HCT116 (cell line): Measurements from ENCODE around the gene PRKRIP1. TPM values are rescaled to one million over a fixed set of nuclear protein-coding genes. Genes with fewer than 3 reads are reported as not detected.

Experiments
- ATAC-seq: fragments of 200-7000 bp; cut with Tn5 transposase; 2 replicates; pipeline ENCODE4 v1.9.1; 2020; ENCODE audit warnings: mild to moderate bottlenecking, moderate library complexity
- BruUV-seq: library from RNA; stranded (reverse); fragments of 400-500 nt; replicated peaks from 2 replicates; lab custom pipeline; 2021; lab: Mats Ljungman, UMichigan
- CTCF ChIA-PET: fragments of 300-600 bp; sonication (Branson Sonifier 250); formaldehyde crosslinking; loops from one replicate; lab custom pipeline; 2021; ENCODE audit warnings: antibody characterized with exemption; lab: Charles Lee
- POLR2A ChIA-PET: fragments of 300-600, 350-600 bp; sonication (Branson Sonifier 250); formaldehyde crosslinking; loops from one replicate; lab custom pipeline; 2021; ENCODE audit warnings: antibody characterized with exemption; lab: Charles Lee
- RAD21 ChIA-PET, 2 experiments: fragments of 300-600 bp; sonication (Branson Sonifier 250); formaldehyde crosslinking; loops; one replicate each; lab custom pipeline; 2023; ENCODE audit warnings: low total read pairs in 2 of 2; ENCODE audit not compliant: uncharacterized antibody in 2 of 2, unreplicated experiment in 2 of 2, low non-redundant PET in 1 of 2; lab: Charles Lee
- DNase-seq: peaks from one replicate; pipeline ENCODE4 v3.0.0-alpha.2; 2010; ENCODE audit warnings: low read depth, low spot score
- H2AFZ ChIP-seq: fragments of 200-600 bp; shearing (Covaris generic), sonication (generic); 2 replicates; pipeline ENCODE4 v1.6.1; 2017; ENCODE audit warnings: low read depth, mixed run types, mixed read lengths, antibody characterized with exemption, low read length; ENCODE audit not compliant: poor library complexity, severe bottlenecking
- H3K27ac ChIP-seq: 2 replicates; pipeline ENCODE4 v1.5.1; 2012; ENCODE audit warnings: low read depth, low read length
- H3K27me3 ChIP-seq: fragments of 200-600 bp; sonication (generic); 2 replicates; pipeline ENCODE4 v1.6.1; 2016; ENCODE audit warnings: mixed run types, low read length, mixed read lengths; ENCODE audit not compliant: insufficient read depth
- H3K36me3 ChIP-seq, 2 experiments: fragments of 200-500 bp in 1 of 2; fragments of 200-600 bp in 1 of 2; sonication (Bioruptor generic) in 1 of 2; sonication (generic) in 1 of 2; 2 replicates each; pipeline versions ENCODE4 v1.5.1 to v1.6.1; 2014 to 2016; ENCODE audit warnings: low read length in 2 of 2, inconsistent platforms in 1 of 2, mixed read lengths in 1 of 2, mixed run types in 1 of 2; ENCODE audit not compliant: insufficient read depth in 2 of 2, control insufficient read depth in 1 of 2
- H3K4me1 ChIP-seq, 2 experiments: fragments of 200-600 bp in 1 of 2; sonication (generic) in 1 of 2; 2 replicates each; pipeline versions ENCODE4 v1.5.1 to v1.6.1; 2012 to 2017; ENCODE audit warnings: low read length in 2 of 2, inconsistent platforms in 1 of 2, mild to moderate bottlenecking in 1 of 2, mixed read lengths in 1 of 2, mixed run types in 1 of 2, moderate library complexity in 1 of 2; ENCODE audit not compliant: insufficient read depth in 2 of 2, control insufficient read depth in 1 of 2
- H3K4me2 ChIP-seq: fragments of 200-600 bp; sonication (generic); 2 replicates; pipeline ENCODE4 v1.6.1; 2017; ENCODE audit warnings: mixed run types, low read length, mixed read lengths
- H3K4me3 ChIP-seq, 2 experiments: fragments of 200-600 bp in 1 of 2; sonication (generic) in 1 of 2; replicated peaks in 1 of 2; 2 replicates each; pipeline ENCODE4 v1.5.1; 2011 to 2016; ENCODE audit warnings: low read length in 2 of 2, control low read depth in 1 of 2, low read depth in 1 of 2, mild to moderate bottlenecking in 1 of 2, mixed read lengths in 1 of 2, mixed run types in 1 of 2
- H3K79me2 ChIP-seq: fragments of 200-600 bp; sonication (generic); 2 replicates; pipeline ENCODE4 v1.6.1; 2017; ENCODE audit warnings: mild to moderate bottlenecking, mixed run types, low read length, moderate library complexity, mixed read lengths; ENCODE audit not compliant: insufficient read depth
- H3K9ac ChIP-seq: fragments of 200-600 bp; sonication (generic); 2 replicates; pipeline ENCODE4 v1.6.1; 2016; ENCODE audit warnings: low read length, mixed read lengths
- H3K9me2 ChIP-seq: fragments of 200-600 bp; sonication (generic), shearing (Covaris generic); 2 replicates; pipeline ENCODE4 v1.6.1; 2017; ENCODE audit warnings: mixed run types, mild to moderate bottlenecking, moderate library complexity; ENCODE audit not compliant: insufficient read depth
- H3K9me3 ChIP-seq, 2 experiments: fragments of 200-500 bp in 1 of 2; fragments of 200-600 bp in 1 of 2; sonication (Bioruptor generic) in 1 of 2; sonication (generic) in 1 of 2; 2 replicates each; pipeline ENCODE4 v1.6.1; 2014 to 2017; ENCODE audit warnings: low read length in 2 of 2, mixed read lengths in 2 of 2, inconsistent platforms in 1 of 2, low read depth in 1 of 2, mild to moderate bottlenecking in 1 of 2, mixed run types in 1 of 2, moderate library complexity in 1 of 2; ENCODE audit not compliant: control insufficient read depth in 1 of 2, insufficient read depth in 1 of 2
- H4K20me1 ChIP-seq: fragments of 200-600 bp; sonication (generic), shearing (Covaris generic); 2 replicates; pipeline ENCODE4 v1.6.1; 2017; ENCODE audit warnings: mixed run types, mild to moderate bottlenecking, moderate library complexity; ENCODE audit not compliant: insufficient read depth
- CEBPB ChIP-seq: IDR thresholded peaks from 2 replicates; pipeline ENCODE4 v1.6.1; 2012; ENCODE audit warnings: low read depth
- EGR1 ChIP-seq: IDR thresholded peaks from 2 replicates; pipeline ENCODE4 v1.6.1; 2012; ENCODE audit warnings: low read depth
- EZH2phosphoT487 ChIP-seq: fragments of 200-600 bp; IDR thresholded peaks from 2 replicates; pipeline ENCODE4 v1.6.1; 2018; ENCODE audit warnings: antibody characterized with exemption, borderline replicate concordance
- SIN3A ChIP-seq: IDR thresholded peaks from 2 replicates; pipeline ENCODE4 v1.6.1; 2012; ENCODE audit warnings: low read depth
- SP1 ChIP-seq: IDR thresholded peaks from 2 replicates; pipeline ENCODE4 v1.6.1; 2012; ENCODE audit warnings: low read depth
- SRF ChIP-seq: IDR thresholded peaks from 2 replicates; pipeline ENCODE4 v1.6.1; 2012; ENCODE audit warnings: low read depth
- YY1 ChIP-seq: IDR thresholded peaks from 2 replicates; pipeline ENCODE4 v1.6.1; 2011; ENCODE audit warnings: low read length, low read depth, moderate library complexity, mild to moderate bottlenecking; ENCODE audit not compliant: insufficient replicate concordance; ENCODE audit errors: extremely low read depth
- ZFX ChIP-seq: fragments of 450-650 bp; IDR thresholded peaks from 2 replicates; pipeline ENCODE4 v1.6.1; 2017
- intact Hi-C: fragments of 100-400 bp; cut with micrococcal nuclease; formaldehyde crosslinking; loops from 2 replicates; pipeline ENCODE4 v1.10.0; 2022
- total RNA-seq: library from RNA; stranded (reverse); gene quantifications from one replicate; pipeline ENCODE4 v1.2.1, GENCODE V29; 2021; ENCODE audit not compliant: unreplicated experiment
- TF ChIP-seq, protein P1 (sequence below): IDR thresholded peaks from 2 replicates; pipeline ENCODE4 v1.6.1; 2012
- TF ChIP-seq, protein P2 (sequence below), 3 experiments: fragments of 200-600 bp in 1 of 3; sonication (generic) in 1 of 3; IDR thresholded peaks in 2 of 3; conservative IDR thresholded peaks in 1 of 3; 2 replicates each; pipeline ENCODE4 v1.5.1; 2012 to 2017; ENCODE audit warnings: low read depth in 2 of 3, low read length in 2 of 3, antibody characterized with exemption in 1 of 3, borderline replicate concordance in 1 of 3, control low read depth in 1 of 3, mild to moderate bottlenecking in 1 of 3, mixed read lengths in 1 of 3, mixed run types in 1 of 3, moderate library complexity in 1 of 3; ENCODE audit not compliant: insufficient read depth in 1 of 3
- TF ChIP-seq, protein P3 (sequence below): IDR thresholded peaks from 2 replicates; pipeline ENCODE4 v1.6.1; 2012; ENCODE audit warnings: low read depth
- TF ChIP-seq, protein P4 (sequence below): IDR thresholded peaks from 2 replicates; pipeline ENCODE4 v1.6.1; 2012

PRKRIP1 gene
- total RNA-seq, 1 experiment from 2014 or later = 23.0 TPM

DNA sequence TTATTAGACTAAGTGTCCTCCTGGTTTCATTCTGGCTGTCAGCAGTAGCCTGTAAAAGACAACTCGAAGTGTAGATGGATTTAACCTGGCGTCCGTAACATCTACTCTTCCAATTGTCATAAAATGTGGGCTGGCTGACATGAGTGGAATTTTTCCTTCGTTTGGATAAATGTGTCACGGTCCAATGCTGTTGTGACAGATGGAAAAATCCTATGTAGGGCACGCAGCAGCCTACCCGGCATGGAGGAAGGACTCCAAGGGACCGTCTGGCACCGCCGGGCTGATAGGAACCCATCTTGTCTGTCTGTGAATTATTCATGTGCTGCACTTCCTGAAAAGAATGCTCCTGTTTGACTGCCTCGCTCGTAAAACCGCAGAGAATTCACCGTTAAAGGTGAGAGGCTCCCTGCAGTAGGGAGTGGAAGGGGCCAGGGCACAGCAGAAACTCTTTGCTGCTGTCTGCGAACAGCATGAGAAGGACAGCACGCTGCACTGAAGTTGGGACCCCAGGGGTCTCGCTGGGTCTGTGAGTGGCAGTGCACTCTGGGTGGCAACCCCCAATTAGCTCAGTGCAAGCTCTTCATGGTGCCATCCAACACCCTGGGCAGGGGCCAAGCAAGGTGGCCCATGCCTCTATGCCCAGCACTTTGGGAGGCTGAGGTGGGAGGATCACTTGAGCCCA is 35.6 kb downstream of the PRKRIP1 start:
- no peaks in the 10 kb centered on the region for H3K27me3 ChIP-seq
- H3K9me3 ChIP-seq = no peaks in the 10 kb centered on the region
- ChIA-PET CTCF (no interaction called here), RAD21 (no interaction called here), POLR2A (interaction anchor here (0.6 kb wide), 1 partner anchor 34 kb away, joined by 3 read pairs; no protein-coding TSS in a partner anchor)
- no peaks in the 10 kb centered on the region for H3K9me2 ChIP-seq
- no peak overlapping the region for H3K9ac ChIP-seq
- H2AFZ ChIP-seq = no peak overlapping the region
- no peak for DNase-seq
- H3K4me1 ChIP-seq = peaks cover 17 to 43% of the 10 kb centered on the region in 2 experiments
- TF ChIP-seq SP1 (no peak), SRF (no peak), ZFX (no peak), SIN3A (no peak), EZH2phosphoT487 (no peak), CEBPB (no peak), YY1 (no peak), EGR1 (no peak)
- TF ChIP-seq, protein P1, sequence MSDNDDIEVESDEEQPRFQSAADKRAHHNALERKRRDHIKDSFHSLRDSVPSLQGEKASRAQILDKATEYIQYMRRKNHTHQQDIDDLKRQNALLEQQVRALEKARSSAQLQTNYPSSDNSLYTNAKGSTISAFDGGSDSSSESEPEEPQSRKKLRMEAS = no peak
- TF ChIP-seq, protein P2, sequence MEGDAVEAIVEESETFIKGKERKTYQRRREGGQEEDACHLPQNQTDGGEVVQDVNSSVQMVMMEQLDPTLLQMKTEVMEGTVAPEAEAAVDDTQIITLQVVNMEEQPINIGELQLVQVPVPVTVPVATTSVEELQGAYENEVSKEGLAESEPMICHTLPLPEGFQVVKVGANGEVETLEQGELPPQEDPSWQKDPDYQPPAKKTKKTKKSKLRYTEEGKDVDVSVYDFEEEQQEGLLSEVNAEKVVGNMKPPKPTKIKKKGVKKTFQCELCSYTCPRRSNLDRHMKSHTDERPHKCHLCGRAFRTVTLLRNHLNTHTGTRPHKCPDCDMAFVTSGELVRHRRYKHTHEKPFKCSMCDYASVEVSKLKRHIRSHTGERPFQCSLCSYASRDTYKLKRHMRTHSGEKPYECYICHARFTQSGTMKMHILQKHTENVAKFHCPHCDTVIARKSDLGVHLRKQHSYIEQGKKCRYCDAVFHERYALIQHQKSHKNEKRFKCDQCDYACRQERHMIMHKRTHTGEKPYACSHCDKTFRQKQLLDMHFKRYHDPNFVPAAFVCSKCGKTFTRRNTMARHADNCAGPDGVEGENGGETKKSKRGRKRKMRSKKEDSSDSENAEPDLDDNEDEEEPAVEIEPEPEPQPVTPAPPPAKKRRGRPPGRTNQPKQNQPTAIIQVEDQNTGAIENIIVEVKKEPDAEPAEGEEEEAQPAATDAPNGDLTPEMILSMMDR (IDR thresholded peaks at IDR 0.05 in 2 of 3, conservative IDR thresholded peaks at IDR 0.05 in 1 of 3; ENCODE audit: borderline replicate concordance in 1 of 3, insufficient read depth in 1 of 3, low read depth in 2 of 3, low read length in 2 of 3) = no peak
- TF ChIP-seq, protein P3, sequence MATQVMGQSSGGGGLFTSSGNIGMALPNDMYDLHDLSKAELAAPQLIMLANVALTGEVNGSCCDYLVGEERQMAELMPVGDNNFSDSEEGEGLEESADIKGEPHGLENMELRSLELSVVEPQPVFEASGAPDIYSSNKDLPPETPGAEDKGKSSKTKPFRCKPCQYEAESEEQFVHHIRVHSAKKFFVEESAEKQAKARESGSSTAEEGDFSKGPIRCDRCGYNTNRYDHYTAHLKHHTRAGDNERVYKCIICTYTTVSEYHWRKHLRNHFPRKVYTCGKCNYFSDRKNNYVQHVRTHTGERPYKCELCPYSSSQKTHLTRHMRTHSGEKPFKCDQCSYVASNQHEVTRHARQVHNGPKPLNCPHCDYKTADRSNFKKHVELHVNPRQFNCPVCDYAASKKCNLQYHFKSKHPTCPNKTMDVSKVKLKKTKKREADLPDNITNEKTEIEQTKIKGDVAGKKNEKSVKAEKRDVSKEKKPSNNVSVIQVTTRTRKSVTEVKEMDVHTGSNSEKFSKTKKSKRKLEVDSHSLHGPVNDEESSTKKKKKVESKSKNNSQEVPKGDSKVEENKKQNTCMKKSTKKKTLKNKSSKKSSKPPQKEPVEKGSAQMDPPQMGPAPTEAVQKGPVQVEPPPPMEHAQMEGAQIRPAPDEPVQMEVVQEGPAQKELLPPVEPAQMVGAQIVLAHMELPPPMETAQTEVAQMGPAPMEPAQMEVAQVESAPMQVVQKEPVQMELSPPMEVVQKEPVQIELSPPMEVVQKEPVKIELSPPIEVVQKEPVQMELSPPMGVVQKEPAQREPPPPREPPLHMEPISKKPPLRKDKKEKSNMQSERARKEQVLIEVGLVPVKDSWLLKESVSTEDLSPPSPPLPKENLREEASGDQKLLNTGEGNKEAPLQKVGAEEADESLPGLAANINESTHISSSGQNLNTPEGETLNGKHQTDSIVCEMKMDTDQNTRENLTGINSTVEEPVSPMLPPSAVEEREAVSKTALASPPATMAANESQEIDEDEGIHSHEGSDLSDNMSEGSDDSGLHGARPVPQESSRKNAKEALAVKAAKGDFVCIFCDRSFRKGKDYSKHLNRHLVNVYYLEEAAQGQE = no peak
- TF ChIP-seq, protein P4, sequence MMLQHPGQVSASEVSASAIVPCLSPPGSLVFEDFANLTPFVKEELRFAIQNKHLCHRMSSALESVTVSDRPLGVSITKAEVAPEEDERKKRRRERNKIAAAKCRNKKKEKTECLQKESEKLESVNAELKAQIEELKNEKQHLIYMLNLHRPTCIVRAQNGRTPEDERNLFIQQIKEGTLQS = no peak
- ATAC-seq = no peak
- H3K27ac ChIP-seq = peak overlapping the region; percentile 44; the same call in 1 of the 2 replicates
- no peaks in the 10 kb centered on the region; the same call in 1 of the 2 replicates for H3K79me2 ChIP-seq
- peaks cover 1 to 4% of the 10 kb centered on the region in 2 experiments; a peak in 2 of 4 replicates for H3K36me3 ChIP-seq
- no peak overlapping the region for H3K4me3 ChIP-seq
- H3K4me2 ChIP-seq = 0 out of 2 replicates have a peak overlapping the region, but pooled peaks have one; percentile 8
- H4K20me1 ChIP-seq = no peaks in the 10 kb centered on the region
- no TSS peak for BruUV-seq
- intact Hi-C loops = no loop called here
